ENCODE measurements around the gene SGK1. TPM values are rescaled to one million over a fixed set of nuclear protein-coding genes. Genes with fewer than 3 reads are reported as not detected.

Gene SGK1
- total and polyA plus RNA-seq, 10 of the 15 experiments (the other 5 are each of a cell fraction or from before 2014, with no cell fraction given) = 0.62 to 5.1 (median 2.9) TPM

DNA sequence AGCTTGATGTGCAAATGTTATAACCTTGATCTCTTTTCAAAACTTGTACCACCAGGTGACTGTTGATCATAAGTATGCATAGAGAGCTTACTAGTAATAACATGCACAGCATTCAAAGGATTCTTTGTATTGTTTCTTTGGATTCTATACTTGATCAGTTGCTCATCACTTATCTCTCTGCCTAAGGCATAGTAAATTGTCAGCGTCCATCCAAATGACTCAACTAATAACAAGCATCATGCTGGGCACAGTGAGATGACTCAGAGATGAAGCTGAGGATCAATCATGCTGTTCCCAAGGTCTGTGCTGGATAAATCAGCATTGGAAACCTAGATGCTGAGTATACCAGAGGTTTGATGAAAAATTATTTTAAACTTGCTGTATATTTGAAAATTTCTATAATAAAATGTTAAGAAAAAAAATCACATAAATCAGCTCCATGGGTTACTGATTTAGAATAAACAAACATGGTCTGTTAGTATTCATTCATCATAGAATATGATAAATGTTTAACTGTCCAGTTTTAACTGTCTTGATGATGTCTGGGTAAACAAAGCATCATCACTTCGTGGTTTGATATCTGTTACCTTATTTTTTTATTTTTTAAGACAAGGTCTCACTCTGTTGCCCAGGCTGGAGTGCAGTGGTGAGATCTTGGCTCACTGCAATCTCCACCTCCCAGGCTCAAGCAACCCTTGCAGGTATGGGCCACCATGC, 45.6 kb upstream of the SGK1 start:
- 3% methylated on average over 2 of the region's 2 CpGs for WGBS (ENCODE audit: insufficient coverage, insufficient replicate concordance, low lambda C conversion rate, missing lambda C conversion rate)
- RAD21 ChIA-PET (ENCODE audit: unreplicated experiment) = interaction anchor here (0.7 to 1.6 kb wide), 4 partner anchors 10 to 116 kb away, joined by 3 to 4 read pairs (median 4); no protein-coding TSS in a partner anchor
- H3K9me3 ChIP-seq (replicated peaks; ENCODE audit: control insufficient read depth, insufficient read depth, low read length) = no peaks in the 10 kb centered on the region
- no peaks in the 10 kb centered on the region for H3K27me3 ChIP-seq (replicated peaks in 1 of 2; ENCODE audit: control insufficient read depth in 2 of 2, insufficient read depth in 2 of 2, low read length in 1 of 2)
- no TSS peak for BruUV-seq (replicated peaks)
- no peak overlapping the region for H3K27ac ChIP-seq (ENCODE audit: control insufficient read depth, insufficient read depth)
- POLR2A ChIA-PET = no interaction called here
- H3K4me2 ChIP-seq (ENCODE audit: control insufficient read depth, insufficient read depth) = no peak overlapping the region
- TF ChIP-seq RAD51 (IDR thresholded peaks at IDR 0.05) = no peak
- TF ChIP-seq CBX3 (IDR thresholded peaks at IDR 0.05; ENCODE audit: borderline replicate concordance, low read depth) = no peak
- TF ChIP-seq, protein P1, sequence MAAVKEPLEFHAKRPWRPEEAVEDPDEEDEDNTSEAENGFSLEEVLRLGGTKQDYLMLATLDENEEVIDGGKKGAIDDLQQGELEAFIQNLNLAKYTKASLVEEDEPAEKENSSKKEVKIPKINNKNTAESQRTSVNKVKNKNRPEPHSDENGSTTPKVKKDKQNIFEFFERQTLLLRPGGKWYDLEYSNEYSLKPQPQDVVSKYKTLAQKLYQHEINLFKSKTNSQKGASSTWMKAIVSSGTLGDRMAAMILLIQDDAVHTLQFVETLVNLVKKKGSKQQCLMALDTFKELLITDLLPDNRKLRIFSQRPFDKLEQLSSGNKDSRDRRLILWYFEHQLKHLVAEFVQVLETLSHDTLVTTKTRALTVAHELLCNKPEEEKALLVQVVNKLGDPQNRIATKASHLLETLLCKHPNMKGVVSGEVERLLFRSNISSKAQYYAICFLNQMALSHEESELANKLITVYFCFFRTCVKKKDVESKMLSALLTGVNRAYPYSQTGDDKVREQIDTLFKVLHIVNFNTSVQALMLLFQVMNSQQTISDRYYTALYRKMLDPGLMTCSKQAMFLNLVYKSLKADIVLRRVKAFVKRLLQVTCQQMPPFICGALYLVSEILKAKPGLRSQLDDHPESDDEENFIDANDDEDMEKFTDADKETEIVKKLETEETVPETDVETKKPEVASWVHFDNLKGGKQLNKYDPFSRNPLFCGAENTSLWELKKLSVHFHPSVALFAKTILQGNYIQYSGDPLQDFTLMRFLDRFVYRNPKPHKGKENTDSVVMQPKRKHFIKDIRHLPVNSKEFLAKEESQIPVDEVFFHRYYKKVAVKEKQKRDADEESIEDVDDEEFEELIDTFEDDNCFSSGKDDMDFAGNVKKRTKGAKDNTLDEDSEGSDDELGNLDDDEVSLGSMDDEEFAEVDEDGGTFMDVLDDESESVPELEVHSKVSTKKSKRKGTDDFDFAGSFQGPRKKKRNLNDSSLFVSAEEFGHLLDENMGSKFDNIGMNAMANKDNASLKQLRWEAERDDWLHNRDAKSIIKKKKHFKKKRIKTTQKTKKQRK (IDR thresholded peaks at IDR 0.05; ENCODE audit: low read depth, low read length) = no peak
- TF ChIP-seq, protein P2, sequence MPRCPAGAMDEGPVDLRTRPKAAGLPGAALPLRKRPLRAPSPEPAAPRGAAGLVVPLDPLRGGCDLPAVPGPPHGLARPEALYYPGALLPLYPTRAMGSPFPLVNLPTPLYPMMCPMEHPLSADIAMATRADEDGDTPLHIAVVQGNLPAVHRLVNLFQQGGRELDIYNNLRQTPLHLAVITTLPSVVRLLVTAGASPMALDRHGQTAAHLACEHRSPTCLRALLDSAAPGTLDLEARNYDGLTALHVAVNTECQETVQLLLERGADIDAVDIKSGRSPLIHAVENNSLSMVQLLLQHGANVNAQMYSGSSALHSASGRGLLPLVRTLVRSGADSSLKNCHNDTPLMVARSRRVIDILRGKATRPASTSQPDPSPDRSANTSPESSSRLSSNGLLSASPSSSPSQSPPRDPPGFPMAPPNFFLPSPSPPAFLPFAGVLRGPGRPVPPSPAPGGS (IDR thresholded peaks at IDR 0.05; ENCODE audit: borderline replicate concordance, insufficient read depth, low read depth, low read length, poor library complexity, severe bottlenecking) = no peak
- no peak for TF ChIP-seq MTA3 (IDR thresholded peaks at IDR 0.05; ENCODE audit: borderline replicate concordance, low read length)
- TF ChIP-seq DPF2 (IDR thresholded peaks at IDR 0.05) = no peak
- TF ChIP-seq, protein P3, sequence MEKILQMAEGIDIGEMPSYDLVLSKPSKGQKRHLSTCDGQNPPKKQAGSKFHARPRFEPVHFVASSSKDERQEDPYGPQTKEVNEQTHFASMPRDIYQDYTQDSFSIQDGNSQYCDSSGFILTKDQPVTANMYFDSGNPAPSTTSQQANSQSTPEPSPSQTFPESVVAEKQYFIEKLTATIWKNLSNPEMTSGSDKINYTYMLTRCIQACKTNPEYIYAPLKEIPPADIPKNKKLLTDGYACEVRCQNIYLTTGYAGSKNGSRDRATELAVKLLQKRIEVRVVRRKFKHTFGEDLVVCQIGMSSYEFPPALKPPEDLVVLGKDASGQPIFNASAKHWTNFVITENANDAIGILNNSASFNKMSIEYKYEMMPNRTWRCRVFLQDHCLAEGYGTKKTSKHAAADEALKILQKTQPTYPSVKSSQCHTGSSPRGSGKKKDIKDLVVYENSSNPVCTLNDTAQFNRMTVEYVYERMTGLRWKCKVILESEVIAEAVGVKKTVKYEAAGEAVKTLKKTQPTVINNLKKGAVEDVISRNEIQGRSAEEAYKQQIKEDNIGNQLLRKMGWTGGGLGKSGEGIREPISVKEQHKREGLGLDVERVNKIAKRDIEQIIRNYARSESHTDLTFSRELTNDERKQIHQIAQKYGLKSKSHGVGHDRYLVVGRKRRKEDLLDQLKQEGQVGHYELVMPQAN (conservative IDR thresholded peaks at IDR 0.05) = no peak
- TF ChIP-seq SMARCA5 (IDR thresholded peaks at IDR 0.05) = no peak
- no peak for TF ChIP-seq CEBPB (IDR thresholded peaks at IDR 0.05; ENCODE audit: borderline replicate concordance in 1 of 2, low read depth in 2 of 2, low read length in 2 of 2)
- TF ChIP-seq PML (IDR thresholded peaks at IDR 0.05; ENCODE audit: low read length) = no peak
- no peak for TF ChIP-seq MYC (IDR thresholded peaks at IDR 0.05; ENCODE audit: insufficient read depth, insufficient read length, insufficient replicate concordance, low read length, severe bottlenecking)
- CTCF ChIA-PET = interaction anchor here (1.8 kb wide), 1 partner anchor 12 kb away, joined by 4 read pairs; no protein-coding TSS in a partner anchor
- ATAC-seq (no peak), FAIRE-seq (no peak), DNase-seq (ENCODE audit: low read depth, low spot score) (no peak)
- intact Hi-C loops (cut with micrococcal nuclease; ENCODE audit: unreplicated experiment) = no loop called here
- no peak overlapping the region for H2AFZ ChIP-seq (ENCODE audit: control insufficient read depth, low read depth, low read length)
- in situ Hi-C loops (cut with MboI) = no loop called here
- SMC1A ChIA-PET (ENCODE audit: uncharacterized antibody, unreplicated experiment) = interaction anchor here (0.9 to 2.4 kb wide), 7 partner anchors 9 to 74 kb away, joined by 3 to 21 read pairs (median 4); no protein-coding TSS in a partner anchor
- no peak overlapping the region for H3K9ac ChIP-seq (ENCODE audit: control insufficient read depth, insufficient read depth, low read length)
- H3K79me2 ChIP-seq (ENCODE audit: control insufficient read depth, insufficient read depth, low read length) = no peaks in the 10 kb centered on the region
- no peaks in the 10 kb centered on the region for H3K4me1 ChIP-seq (ENCODE audit: control insufficient read depth, insufficient read depth, low read length)
- no peaks in the 10 kb centered on the region for H4K20me1 ChIP-seq (ENCODE audit: control insufficient read depth, insufficient read depth)
- H3K4me3 ChIP-seq = no peak overlapping the region
- H3K36me3 ChIP-seq (ENCODE audit: control insufficient read depth in 2 of 2, insufficient read depth in 2 of 2, low read length in 1 of 2) = no peaks in the 10 kb centered on the region
